Caki2 (cell line): ENCODE data around the gene HSF2. TPM values are rescaled to one million over a fixed set of nuclear protein-coding genes. Genes with fewer than 3 reads are reported as not detected.

Source experiments
- total RNA-seq: library from RNA; depleted of rRNA; stranded (reverse); fragments of >200 nt; shearing (Covaris generic); gene quantifications from 2 replicates; pipeline ENCODE4 v1.2.3, GENCODE V29; 2014; ENCODE audit warnings: low replicate concordance; rRNA removed

Gene HSF2
- total RNA-seq, 1 experiment from 2014 or later: 9.6 TPM

Other genes starting within 250 kb of the HSF2 start
- 70.5 and 76.3 TPM in 2 replicates for gene SERINC1, start 72.2 kb downstream of the HSF2 start, total RNA-seq
- 45.8 and 89.3 TPM in 2 replicates for gene PKIB, start 210.8 kb downstream of the HSF2 start, total RNA-seq